GM19397 (cell line): Measurements from ENCODE around the gene GJA3.

ENCODE experiments used
- ATAC-seq: cut with Tn5 transposase; IDR thresholded peaks from one replicate; pipeline ENCODE4 v1.9.1; 2021; ENCODE audit warnings: mild to moderate bottlenecking, moderate library complexity; ENCODE audit not compliant: unreplicated experiment

The GJA3 gene

GRCh38 chr13:20160306-20161274 lies at the start of gene GJA3:
GJA3 (minus strand) TSS chr13:20161052; CDS start chr13:20143288, 17,764 bp downstream.
- ATAC-seq: peak; percentile 64

- ATAC-seq: no peak
These were observed 49.1 kb upstream of the GJA3 start for GRCh38 chr13:20209948-20210347.

GRCh38 chr13:20206698-20207235 lies 45.9 kb upstream of the GJA3 start:
- no peak for ATAC-seq

- ATAC-seq: no peak
These were observed 45.3 kb upstream of the GJA3 start for GRCh38 chr13:20206065-20206697.

- ATAC-seq: no peak
These were observed 37.9 kb upstream of the GJA3 start for GRCh38 chr13:20198781-20199180.

GRCh38 chr13:20197361-20197834 lies 36.5 kb upstream of the GJA3 start:
- ATAC-seq: no peak

- no peak for ATAC-seq
These were observed 34.9 kb upstream of the GJA3 start for GRCh38 chr13:20195801-20196200.

- no peak for ATAC-seq
These were observed 33.2 kb upstream of the GJA3 start for GRCh38 chr13:20193907-20194631.

GRCh38 chr13:20193162-20193906 lies 32.5 kb upstream of the GJA3 start:
- no peak for ATAC-seq

- no peak for ATAC-seq
These were observed 31.9 kb upstream of the GJA3 start, which contains the start of gene GJB2 for GRCh38 chr13:20192836-20193161. GJB2 (minus strand) TSS chr13:20192938; CDS start chr13:20189581, 3,357 bp downstream.

GRCh38 chr13:20192158-20192835 lies 31.4 kb upstream of the GJA3 start:
- no peak for ATAC-seq

- no peak for ATAC-seq
These were observed 30.7 kb upstream of the GJA3 start for GRCh38 chr13:20191311-20192157.

GRCh38 chr13:20190481-20191310 lies 29.8 kb upstream of the GJA3 start:
- ATAC-seq: no peak

GRCh38 chr13:20190076-20190475 lies 29.2 kb upstream of the GJA3 start:
- ATAC-seq: no peak

- ATAC-seq: no peak
These were observed 28.1 kb upstream of the GJA3 start for GRCh38 chr13:20188667-20189553.

GRCh38 chr13:20186771-20187170 lies 25.9 kb upstream of the GJA3 start:
- ATAC-seq: no peak
